GM21447 (cell line): ENCODE data around the gene HOXA1.

Experiments
- ATAC-seq: cut with Tn5 transposase; IDR thresholded peaks from one replicate; pipeline ENCODE4 v1.9.1; 2021; ENCODE audit not compliant: unreplicated experiment

Gene HOXA1

DNA sequence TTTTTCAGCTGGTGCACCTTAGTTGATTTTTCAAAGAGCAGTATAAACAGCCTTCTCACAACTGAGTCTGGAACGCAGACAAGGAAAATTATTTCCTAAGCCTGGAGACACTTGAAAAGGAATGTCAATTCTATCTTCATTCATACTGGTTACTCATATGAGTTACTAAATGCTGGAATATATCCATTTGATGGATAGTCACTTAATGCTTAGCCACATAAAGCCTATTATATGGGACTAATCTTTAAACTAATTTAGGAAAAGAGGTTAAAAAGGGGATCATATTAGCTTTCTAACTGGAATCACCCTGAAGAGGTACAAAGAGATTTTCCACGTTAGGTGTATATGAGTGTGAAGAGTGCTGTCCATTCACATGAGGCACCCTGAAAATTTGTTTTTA lies 36.4 kb upstream of the HOXA1 start:
- ATAC-seq = no peak

DNA sequence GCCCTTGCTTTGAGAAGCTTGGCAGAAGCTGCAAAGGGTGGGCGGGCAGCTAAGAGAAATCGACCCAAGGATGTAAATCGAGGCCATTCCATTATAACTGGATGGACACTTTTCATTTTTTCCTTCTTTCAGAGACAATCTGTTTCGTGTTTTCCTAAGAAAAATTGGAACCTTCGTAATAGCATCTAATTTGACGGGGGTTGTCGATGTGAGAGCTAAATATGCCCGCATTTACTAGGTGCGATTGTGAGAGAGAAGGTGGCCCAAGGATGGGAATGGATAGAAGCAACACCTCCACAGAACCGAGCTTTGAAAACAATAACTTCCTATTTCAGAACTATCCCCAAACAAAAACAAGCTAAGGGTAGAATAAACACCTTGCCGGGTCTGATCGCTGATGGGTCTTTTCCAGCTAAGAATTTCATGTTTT lies 35.6 kb upstream of the HOXA1 start:
- ATAC-seq = no peak

GRCh38 chr7:27130540-27131389 lies 35.0 kb upstream of the HOXA1 start, which contains the start of gene HOXA4:
Gene HOXA4 (minus strand): TSS chr7:27130757. CDS start chr7:27130733, 24 bp downstream.
- no peak for ATAC-seq

- no peak for ATAC-seq
Observed at GRCh38 chr7:27129729-27130539, 34.1 kb upstream of the HOXA1 start.

GRCh38 chr7:27128776-27129728 lies 33.3 kb upstream of the HOXA1 start:
- ATAC-seq = no peak

- ATAC-seq = no peak
Observed at GRCh38 chr7:27128034-27128433, 32.2 kb upstream of the HOXA1 start.

- no peak for ATAC-seq
Observed at GRCh38 chr7:27126596-27127327, 31.0 kb upstream of the HOXA1 start.

DNA sequence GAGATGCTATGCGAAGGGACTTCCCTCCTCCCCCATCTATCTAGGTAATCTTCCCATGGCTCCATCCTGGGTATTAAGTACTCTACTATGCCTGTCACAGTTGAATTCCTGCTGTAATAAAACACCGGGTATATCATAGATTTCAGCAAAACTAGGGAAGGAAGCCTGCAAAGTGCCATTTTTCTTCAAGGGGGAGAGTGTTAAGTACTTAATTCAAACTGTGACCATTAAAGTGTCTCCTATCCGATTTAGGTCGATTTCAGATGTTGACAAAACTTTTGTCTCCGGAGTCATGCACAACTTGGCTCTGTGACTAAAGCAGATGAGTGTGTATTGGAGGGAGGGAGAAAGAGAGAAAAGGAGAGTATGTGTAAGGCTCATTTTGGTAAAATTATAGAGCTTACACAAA lies 30.2 kb upstream of the HOXA1 start:
- ATAC-seq = no peak

GRCh38 chr7:27124902-27125689 lies 29.3 kb upstream of the HOXA1 start:
- ATAC-seq = no peak

DNA sequence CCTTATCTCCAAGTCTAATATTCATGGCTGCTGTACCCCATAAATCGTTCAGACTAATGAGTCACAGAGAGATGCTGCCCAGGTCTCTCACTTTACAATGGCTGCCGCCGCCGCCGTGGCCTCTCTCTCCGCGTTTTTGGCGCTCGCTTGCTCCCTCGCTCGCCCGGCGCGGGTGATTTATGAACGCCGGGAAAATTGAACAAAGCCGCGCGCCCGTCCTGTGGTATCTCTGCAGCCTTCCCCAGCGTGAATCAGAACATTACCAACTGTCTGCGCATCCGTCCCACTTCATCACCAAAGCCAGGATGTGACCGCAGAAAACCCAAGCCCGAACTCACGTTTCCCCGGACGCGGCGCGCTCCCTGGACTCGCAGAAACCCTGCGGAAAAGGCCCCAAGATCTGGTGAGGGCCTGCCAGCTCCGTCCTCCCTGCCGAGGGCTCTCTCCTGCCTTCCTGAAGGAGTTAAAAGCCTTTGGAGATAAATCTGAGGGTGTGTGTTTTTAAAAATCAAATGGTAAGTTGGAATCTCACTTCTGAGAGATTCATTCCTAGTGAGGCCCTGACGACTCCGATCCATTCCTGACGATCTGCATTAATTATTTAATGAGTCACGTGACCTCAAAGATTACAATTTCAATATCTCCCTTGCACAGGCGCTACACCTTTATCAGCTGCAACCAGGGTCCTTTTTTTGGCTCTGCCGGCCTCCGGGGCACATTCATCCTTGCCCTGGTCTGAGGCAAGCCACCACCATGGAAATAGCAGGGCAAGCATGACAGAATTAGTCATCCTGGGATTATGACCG lies 28.5 kb upstream of the HOXA1 start:
- ATAC-seq = no peak

GRCh38 chr7:27123477-27124053 lies 27.8 kb upstream of the HOXA1 start:
- ATAC-seq = no peak

- ATAC-seq = no peak
Observed at GRCh38 chr7:27123007-27123476, 27.2 kb upstream of the HOXA1 start.

DNA sequence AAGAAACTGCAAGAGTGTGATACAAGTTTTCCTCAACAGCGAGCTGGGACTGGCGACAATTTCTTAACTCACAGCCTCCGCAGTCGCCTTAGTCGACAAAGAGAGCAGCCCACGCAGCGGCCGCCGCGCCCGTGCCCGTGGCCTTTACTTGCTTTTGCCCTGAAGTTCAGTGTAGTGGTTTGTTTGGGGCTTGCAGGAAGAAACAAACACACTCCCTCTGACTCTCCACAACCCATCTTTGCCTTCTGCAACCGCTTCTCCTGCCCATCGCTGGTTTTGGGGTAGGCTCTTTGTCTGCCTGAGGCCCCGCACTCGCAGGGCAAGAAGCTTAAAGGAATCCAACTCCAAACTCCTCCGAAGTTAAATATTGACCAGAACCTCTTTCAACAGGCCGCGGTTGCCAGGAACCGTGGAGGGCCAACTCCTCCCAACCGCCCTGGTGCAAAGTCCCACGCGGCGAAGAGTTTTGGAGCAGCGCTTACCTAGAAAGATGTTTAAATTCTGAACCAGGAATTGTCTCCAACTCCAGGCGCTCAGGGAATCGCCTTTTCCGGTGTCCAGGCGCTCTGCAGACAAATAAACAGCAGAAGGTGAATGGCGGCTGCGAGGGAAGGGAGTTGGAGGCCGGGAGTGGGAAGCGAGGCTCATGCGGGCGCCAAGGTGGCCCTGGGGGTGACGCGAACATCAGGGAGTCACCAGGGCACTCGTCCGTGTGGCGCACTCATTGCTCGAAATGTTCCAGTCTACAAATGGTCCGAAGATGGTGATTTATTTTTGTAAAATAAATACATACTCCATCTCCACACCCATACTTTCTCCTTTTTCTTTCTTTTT lies 26.5 kb upstream of the HOXA1 start:
- no peak for ATAC-seq

- ATAC-seq = no peak
Observed at GRCh38 chr7:27121684-27122076, 25.9 kb upstream of the HOXA1 start.

- ATAC-seq = no peak
Observed at GRCh38 chr7:27119412-27119911, 23.7 kb upstream of the HOXA1 start.

- ATAC-seq = no peak
Observed at GRCh38 chr7:27118580-27118979, 22.8 kb upstream of the HOXA1 start.

- ATAC-seq = no peak
Observed at GRCh38 chr7:27117887-27118491, 22.2 kb upstream of the HOXA1 start.
